Nephron (organoid): ENCODE data around the gene PCGF2.

Source experiments
- H3K27ac Mint-ChIP-seq, 3 experiments: 2 replicates each; pipeline ENCODE4 v1.8.0; 2020; ENCODE audit warnings: mixed read lengths in 3 of 3, mild to moderate bottlenecking in 2 of 3, moderate library complexity in 1 of 3
- H3K27me3 Mint-ChIP-seq: 2 replicates; pipeline ENCODE4 v1.8.0; 2021; ENCODE audit warnings: low read depth, mild to moderate bottlenecking, moderate library complexity, mixed read lengths
- H3K36me3 Mint-ChIP-seq: 2 replicates; pipeline ENCODE4 v1.8.0; 2020; ENCODE audit warnings: low read depth, mixed read lengths
- H3K4me1 Mint-ChIP-seq: 2 replicates; pipeline ENCODE4 v1.8.0; 2020; ENCODE audit warnings: mixed read lengths
- H3K4me3 Mint-ChIP-seq, 3 experiments: 2 replicates each; pipeline ENCODE4 v1.8.0; 2020; ENCODE audit warnings: mild to moderate bottlenecking in 3 of 3, mixed read lengths in 3 of 3, moderate library complexity in 2 of 3
- H3K9me3 Mint-ChIP-seq: 2 replicates; pipeline ENCODE4 v1.8.0; 2020; ENCODE audit warnings: mixed read lengths
- CTCF ChIP-seq, 3 experiments: fragments of 200-600 bp; sonication (generic); IDR thresholded peaks; one replicate each; pipeline ENCODE4 v1.5.0; 2021; ENCODE audit warnings: antibody characterized with exemption in 3 of 3; ENCODE audit not compliant: unreplicated experiment in 3 of 3

Gene PCGF2

DNA sequence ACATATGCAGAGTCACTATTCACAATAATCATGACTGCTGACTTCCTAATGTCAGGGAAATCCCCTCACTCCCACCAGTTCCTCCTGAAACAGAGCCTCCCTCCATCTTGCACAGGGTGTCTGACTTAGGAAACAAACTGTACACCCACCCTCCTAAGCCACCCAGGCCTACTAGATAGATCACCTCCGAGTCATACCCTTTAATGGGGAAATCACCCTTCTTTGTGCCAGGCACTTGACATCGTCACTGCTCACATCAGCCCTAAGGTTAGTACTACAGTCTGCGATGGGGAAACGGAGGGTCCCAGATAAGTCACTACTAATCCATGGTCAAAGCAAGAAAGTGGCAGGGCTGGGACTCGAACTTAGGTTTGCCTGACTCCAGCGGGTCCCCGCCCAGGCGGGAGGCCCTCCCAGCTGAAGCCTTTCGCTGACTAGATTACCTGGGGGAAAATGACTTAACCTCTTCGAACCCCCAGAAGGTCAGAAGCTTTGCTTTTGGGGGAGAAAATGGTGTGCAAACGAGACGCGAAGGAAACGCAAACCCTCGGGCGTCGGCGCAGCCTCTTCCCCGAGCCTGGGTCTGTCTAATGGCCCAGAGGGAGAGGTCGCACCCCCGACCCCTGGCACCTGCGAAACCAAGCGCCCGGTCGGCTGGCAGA is 46.5 kb downstream of the PCGF2 start:
- peaks cover 27% of the 10 kb centered on the region for H3K27me3 Mint-ChIP-seq
- peaks cover 42% of the 10 kb centered on the region for H3K4me1 Mint-ChIP-seq
- H3K9me3 Mint-ChIP-seq = no peaks in the 10 kb centered on the region
- no peak for TF ChIP-seq CTCF (IDR thresholded peaks at IDR 0.05; ENCODE audit: unreplicated experiment in 3 of 3)
- H3K4me3 Mint-ChIP-seq = peak overlapping the region; percentile 76 to 86 (median 84)
- no peaks in the 10 kb centered on the region for H3K36me3 Mint-ChIP-seq
- peak overlapping the region; percentile 90 to 97 (median 94) for H3K27ac Mint-ChIP-seq

- Mint-ChIP-seq H3K4me3 (no peak overlapping the region), H3K36me3 (no peaks in the 10 kb centered on the region), H3K27ac (no peak overlapping the region), H3K4me1 (peaks cover 33% of the 10 kb centered on the region), H3K9me3 (no peaks in the 10 kb centered on the region), H3K27me3 (peaks cover 16% of the 10 kb centered on the region)
- TF ChIP-seq CTCF (IDR thresholded peaks at IDR 0.05; ENCODE audit: unreplicated experiment in 3 of 3) = no peak
Measured at GRCh38 chr17:38698760-38699159, 49.4 kb downstream of the PCGF2 start.

GRCh38 chr17:38697061-38697820 is 50.9 kb downstream of the PCGF2 start:
- H3K36me3 Mint-ChIP-seq = no peaks in the 10 kb centered on the region
- peaks cover 33% of the 10 kb centered on the region for H3K4me1 Mint-ChIP-seq
- H3K9me3 Mint-ChIP-seq = no peaks in the 10 kb centered on the region
- peaks cover under 1% of the 10 kb centered on the region for H3K27me3 Mint-ChIP-seq
- no peak for TF ChIP-seq CTCF (IDR thresholded peaks at IDR 0.05; ENCODE audit: unreplicated experiment in 3 of 3)
- H3K4me3 Mint-ChIP-seq = no peak overlapping the region
- H3K27ac Mint-ChIP-seq = peak overlapping the region in 2 of 3 experiments; percentile 8 to 21

DNA sequence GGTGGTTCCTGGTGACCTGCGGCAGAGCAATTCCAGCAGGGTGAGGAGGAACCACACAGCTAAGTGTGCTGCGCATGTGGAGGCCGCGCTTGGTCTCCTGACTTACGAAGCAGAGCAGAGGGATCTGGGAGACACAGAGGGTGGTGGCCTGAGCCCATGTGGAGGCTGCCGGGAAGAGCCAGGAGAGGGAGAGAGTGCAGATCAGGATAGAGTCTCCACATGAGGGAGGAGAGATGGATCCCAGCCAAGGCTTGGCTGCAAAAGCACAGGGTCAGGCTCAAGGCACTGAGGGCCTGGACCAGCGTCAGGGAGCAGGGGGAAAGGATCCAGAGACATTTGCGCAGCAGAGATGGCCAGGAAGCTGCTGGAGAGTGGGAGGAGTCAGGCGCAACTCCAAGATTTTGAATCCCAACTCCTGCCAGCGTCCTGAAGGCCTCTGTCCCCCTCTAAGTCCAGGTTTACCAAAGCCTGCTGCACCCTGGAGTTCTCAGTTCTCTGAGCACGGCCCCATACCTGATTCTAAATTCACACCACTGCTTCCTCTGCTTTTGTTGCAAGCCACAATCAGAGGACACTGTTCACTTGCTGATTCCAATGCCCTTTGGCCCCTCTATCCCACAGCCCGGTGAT is 54.3 kb downstream of the PCGF2 start:
- H3K9me3 Mint-ChIP-seq = no peaks in the 10 kb centered on the region
- peak overlapping the region; percentile 83 to 92 (median 90) for H3K27ac Mint-ChIP-seq
- H3K27me3 Mint-ChIP-seq = no peaks in the 10 kb centered on the region
- no peak overlapping the region for H3K4me3 Mint-ChIP-seq
- TF ChIP-seq CTCF (IDR thresholded peaks at IDR 0.05; ENCODE audit: unreplicated experiment in 3 of 3) = no peak
- H3K4me1 Mint-ChIP-seq = peaks cover 15% of the 10 kb centered on the region
- no peaks in the 10 kb centered on the region for H3K36me3 Mint-ChIP-seq

DNA sequence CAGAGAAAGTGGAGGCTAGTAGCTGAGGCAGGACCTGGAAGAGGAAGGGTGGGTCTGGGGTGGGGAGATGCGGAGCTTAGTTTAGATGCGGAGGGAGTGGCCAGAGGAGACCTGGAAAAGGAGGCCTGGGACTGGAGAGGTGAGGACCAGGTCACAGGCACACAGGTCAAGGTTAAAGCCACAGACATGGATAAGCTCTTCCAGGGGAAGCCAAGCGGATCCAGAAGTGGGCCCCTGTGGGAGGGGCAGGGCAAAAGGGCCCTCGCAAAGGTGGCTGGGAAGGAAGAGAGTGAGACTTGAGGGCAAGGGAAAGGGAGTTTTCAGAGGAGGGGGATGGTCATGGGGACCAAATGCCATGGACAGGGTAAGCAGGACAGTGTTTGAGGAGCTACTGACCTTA is 57.0 kb downstream of the PCGF2 start:
- Mint-ChIP-seq H3K4me3 (no peak overlapping the region), H3K4me1 (peaks cover 15% of the 10 kb centered on the region), H3K27me3 (no peaks in the 10 kb centered on the region), H3K36me3 (no peaks in the 10 kb centered on the region), H3K27ac (peak overlapping the region in 1 of 3 experiments; percentile 85), H3K9me3 (no peaks in the 10 kb centered on the region)
- TF ChIP-seq CTCF (IDR thresholded peaks at IDR 0.05; ENCODE audit: unreplicated experiment in 3 of 3) = no peak
